ENCODE results near the gene C11orf21.

GRCh38 chr11:2293531-2293971 is 8.2 kb downstream of the C11orf21 start:
- TF ChIP-seq, protein P1, sequence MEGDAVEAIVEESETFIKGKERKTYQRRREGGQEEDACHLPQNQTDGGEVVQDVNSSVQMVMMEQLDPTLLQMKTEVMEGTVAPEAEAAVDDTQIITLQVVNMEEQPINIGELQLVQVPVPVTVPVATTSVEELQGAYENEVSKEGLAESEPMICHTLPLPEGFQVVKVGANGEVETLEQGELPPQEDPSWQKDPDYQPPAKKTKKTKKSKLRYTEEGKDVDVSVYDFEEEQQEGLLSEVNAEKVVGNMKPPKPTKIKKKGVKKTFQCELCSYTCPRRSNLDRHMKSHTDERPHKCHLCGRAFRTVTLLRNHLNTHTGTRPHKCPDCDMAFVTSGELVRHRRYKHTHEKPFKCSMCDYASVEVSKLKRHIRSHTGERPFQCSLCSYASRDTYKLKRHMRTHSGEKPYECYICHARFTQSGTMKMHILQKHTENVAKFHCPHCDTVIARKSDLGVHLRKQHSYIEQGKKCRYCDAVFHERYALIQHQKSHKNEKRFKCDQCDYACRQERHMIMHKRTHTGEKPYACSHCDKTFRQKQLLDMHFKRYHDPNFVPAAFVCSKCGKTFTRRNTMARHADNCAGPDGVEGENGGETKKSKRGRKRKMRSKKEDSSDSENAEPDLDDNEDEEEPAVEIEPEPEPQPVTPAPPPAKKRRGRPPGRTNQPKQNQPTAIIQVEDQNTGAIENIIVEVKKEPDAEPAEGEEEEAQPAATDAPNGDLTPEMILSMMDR (IDR thresholded peaks at IDR 0.05): no peak
- no peak for TF ChIP-seq POLR2A (IDR thresholded peaks at IDR 0.05)

All from adrenal gland (tissue), 5 donors.